ENCODE data around the gene P3H1. TPM values are rescaled to one million over a fixed set of nuclear protein-coding genes. Genes with fewer than 3 reads are reported as not detected.
"Not testable (repeated sequence)": the region's sequence is repeated elsewhere in the genome, so short reads cannot be mapped to it uniquely, and the experiment has no call there.

Gene P3H1
- total and polyA plus RNA-seq, 9 donors = 22.5 to 47.0 (median 39.4) TPM

DNA sequence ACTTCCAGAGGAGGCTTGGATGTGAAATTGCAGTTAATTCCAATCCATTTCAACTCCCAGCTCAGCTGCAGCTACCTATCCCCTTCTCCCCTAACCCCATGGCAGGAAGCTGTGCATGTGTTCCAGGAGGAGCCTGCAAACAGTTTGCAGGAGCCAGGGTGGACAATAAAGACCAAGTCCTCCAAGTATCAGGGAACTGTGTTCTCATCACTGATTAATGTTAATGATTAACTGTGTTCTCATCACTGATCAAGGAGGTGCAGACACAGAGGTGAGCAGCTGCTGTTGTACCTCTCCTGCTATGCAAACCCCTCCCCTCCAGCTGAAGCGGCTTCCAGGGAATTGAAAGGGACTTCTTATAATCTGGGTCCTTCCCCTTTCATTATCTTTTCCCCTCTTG is 46.0 kb downstream of the P3H1 start:
- intact Hi-C loops (cut with DNase I) = no loop called here
- no peaks in the 10 kb centered on the region for H3K9me3 ChIP-seq
- 94 to 97% (median 96%) methylated on average over 1 of the region's 1 CpG for WGBS, 3 donors
- H3K36me3 ChIP-seq = no peaks in the 10 kb centered on the region
- no peaks in the 10 kb centered on the region for H3K27me3 ChIP-seq
- H3K4me3 ChIP-seq = no peak overlapping the region
- TF ChIP-seq, protein P1, sequence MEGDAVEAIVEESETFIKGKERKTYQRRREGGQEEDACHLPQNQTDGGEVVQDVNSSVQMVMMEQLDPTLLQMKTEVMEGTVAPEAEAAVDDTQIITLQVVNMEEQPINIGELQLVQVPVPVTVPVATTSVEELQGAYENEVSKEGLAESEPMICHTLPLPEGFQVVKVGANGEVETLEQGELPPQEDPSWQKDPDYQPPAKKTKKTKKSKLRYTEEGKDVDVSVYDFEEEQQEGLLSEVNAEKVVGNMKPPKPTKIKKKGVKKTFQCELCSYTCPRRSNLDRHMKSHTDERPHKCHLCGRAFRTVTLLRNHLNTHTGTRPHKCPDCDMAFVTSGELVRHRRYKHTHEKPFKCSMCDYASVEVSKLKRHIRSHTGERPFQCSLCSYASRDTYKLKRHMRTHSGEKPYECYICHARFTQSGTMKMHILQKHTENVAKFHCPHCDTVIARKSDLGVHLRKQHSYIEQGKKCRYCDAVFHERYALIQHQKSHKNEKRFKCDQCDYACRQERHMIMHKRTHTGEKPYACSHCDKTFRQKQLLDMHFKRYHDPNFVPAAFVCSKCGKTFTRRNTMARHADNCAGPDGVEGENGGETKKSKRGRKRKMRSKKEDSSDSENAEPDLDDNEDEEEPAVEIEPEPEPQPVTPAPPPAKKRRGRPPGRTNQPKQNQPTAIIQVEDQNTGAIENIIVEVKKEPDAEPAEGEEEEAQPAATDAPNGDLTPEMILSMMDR (IDR thresholded peaks at IDR 0.05) = no peak
- no peak for TF ChIP-seq EP300 (IDR thresholded peaks at IDR 0.05)
- TF ChIP-seq POLR2A (IDR thresholded peaks at IDR 0.05) = no peak
- H3K27ac ChIP-seq = no peak overlapping the region
- no peak for DNase-seq
- no peaks in the 10 kb centered on the region for H3K4me1 ChIP-seq (ENCODE audit: insufficient read depth)

DNA sequence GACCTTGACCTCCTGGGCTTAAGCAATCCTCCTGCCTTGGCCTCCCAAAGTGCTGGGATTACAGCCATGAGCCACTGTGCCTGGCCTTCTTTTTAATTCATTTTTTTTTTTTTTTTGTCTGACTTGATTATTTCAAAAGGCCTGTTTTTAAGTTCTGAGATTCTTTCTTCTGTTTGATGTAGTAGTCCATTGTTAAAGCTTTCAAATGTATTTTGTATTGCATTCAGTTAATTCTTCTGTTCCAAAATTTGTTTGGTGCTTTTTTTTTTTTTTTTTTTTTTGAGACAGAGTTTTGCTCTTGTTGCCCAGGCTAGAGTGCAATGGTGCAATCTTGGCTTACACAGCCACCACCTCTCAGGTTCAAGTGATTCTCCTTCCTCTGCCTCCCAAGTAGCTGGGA is 52.4 kb downstream of the P3H1 start:
- H3K27me3 ChIP-seq; DNase-seq; H3K4me1 ChIP-seq (ENCODE audit: insufficient read depth); H3K36me3 ChIP-seq; H3K9me3 ChIP-seq; H3K4me3 ChIP-seq; intact Hi-C loops (cut with DNase I); H3K27ac ChIP-seq: not testable (repeated sequence)

DNA sequence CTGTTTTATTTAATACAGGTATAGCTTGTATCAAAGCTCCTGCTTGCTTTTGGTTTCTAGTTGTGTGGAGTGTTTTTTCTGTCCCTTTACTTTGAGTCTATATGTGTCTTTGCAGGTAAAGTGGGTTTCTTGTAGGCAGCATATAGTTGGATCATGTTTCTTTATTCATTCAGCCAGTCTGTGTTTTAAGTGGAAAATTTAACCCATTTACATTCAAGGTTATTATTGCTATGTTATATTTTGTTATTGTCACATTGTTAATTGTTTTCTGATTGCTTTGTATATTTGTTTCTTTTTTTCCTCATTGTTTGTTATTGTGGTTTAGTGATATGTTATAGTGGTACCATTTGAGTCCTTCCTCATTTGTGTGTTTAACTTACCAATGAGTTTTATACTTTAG is 53.5 kb downstream of the P3H1 start:
- H3K4me1 ChIP-seq (ENCODE audit: insufficient read depth) = no peaks in the 10 kb centered on the region
- H3K4me3 ChIP-seq = no peak overlapping the region
- no peak for TF ChIP-seq EP300 (IDR thresholded peaks at IDR 0.05)
- no peak for TF ChIP-seq POLR2A (IDR thresholded peaks at IDR 0.05)
- TF ChIP-seq, protein P1 (IDR thresholded peaks at IDR 0.05) = no peak
- H3K27ac ChIP-seq = no peak overlapping the region
- peaks cover 0 to 4% of the 10 kb centered on the region in 2 donors for H3K9me3 ChIP-seq
- intact Hi-C loops (cut with DNase I) = no loop called here
- H3K27me3 ChIP-seq = no peaks in the 10 kb centered on the region
- no peak for DNase-seq
- H3K36me3 ChIP-seq = no peaks in the 10 kb centered on the region

DNA sequence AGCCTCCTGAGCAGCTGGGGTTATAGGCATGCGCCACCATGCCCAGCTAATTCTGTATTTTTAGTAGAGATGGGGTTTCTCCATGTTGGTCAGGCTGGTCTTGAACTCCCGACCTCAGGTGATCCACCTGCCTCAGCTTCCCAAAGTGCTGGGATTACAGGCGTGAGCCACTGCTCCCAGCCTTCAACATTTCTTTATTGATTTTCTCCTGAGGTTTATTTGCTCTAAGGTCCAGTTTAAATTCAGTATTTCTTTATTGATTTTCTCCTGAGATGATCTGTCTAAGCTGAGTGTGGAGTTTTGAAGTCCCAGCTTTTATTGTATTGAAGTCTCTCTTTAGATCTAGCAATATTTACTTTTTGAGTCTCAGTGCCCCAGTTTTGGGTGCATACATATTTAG is 54.0 kb downstream of the P3H1 start:
- intact Hi-C loops (cut with DNase I); H3K9me3 ChIP-seq; H3K27me3 ChIP-seq; H3K4me3 ChIP-seq; H3K4me1 ChIP-seq (ENCODE audit: insufficient read depth); DNase-seq; H3K27ac ChIP-seq; H3K36me3 ChIP-seq: not testable (repeated sequence)
- WGBS, 3 donors = 97 to 100% (median 98%) methylated on average over 3 of the region's 3 CpGs

GRCh38 chr1:42703888-42704464 is 62.9 kb downstream of the P3H1 start:
- no peak for DNase-seq
- H3K9me3 ChIP-seq = no peaks in the 10 kb centered on the region
- H3K27ac ChIP-seq = no peak overlapping the region
- intact Hi-C loops (cut with DNase I) = no loop called here
- H3K27me3 ChIP-seq = no peaks in the 10 kb centered on the region
- TF ChIP-seq POLR2A (IDR thresholded peaks at IDR 0.05) (no peak), EP300 (IDR thresholded peaks at IDR 0.05) (no peak)
- TF ChIP-seq, protein P1 (IDR thresholded peaks at IDR 0.05) = no peak
- H3K36me3 ChIP-seq = no peaks in the 10 kb centered on the region
- no peaks in the 10 kb centered on the region for H3K4me1 ChIP-seq (ENCODE audit: insufficient read depth)
- 93 to 95% (median 94%) methylated on average over 7 of the region's 7 CpGs for WGBS, 3 donors
- H3K4me3 ChIP-seq = no peak overlapping the region

DNA sequence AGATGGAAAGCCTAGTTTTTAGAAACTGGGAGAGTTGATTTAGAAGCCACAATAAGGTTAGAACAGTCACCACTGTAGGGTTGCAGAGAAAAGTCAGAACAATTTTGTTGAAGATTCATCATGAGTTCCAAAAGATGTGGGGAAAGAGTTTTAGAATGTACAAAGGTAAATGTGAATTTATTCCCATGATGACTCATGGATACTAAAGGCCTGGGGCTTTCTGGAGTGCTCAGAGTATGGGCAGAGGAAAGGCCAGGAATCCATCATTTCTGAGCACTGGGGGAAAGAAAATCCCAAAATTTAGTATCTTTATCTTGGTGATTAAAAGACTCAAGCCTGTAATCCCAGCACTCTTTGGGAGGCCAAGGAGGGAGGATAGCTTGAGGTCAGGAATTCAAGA is 66.8 kb downstream of the P3H1 start:
- no peak overlapping the region for H3K27ac ChIP-seq
- H3K4me1 ChIP-seq (ENCODE audit: insufficient read depth) = no peaks in the 10 kb centered on the region
- TF ChIP-seq EP300 (IDR thresholded peaks at IDR 0.05) = no peak
- no peak for TF ChIP-seq POLR2A (IDR thresholded peaks at IDR 0.05)
- TF ChIP-seq, protein P1 (IDR thresholded peaks at IDR 0.05) = no peak
- H3K27me3 ChIP-seq = no peaks in the 10 kb centered on the region
- H3K4me3 ChIP-seq = no peak overlapping the region
- intact Hi-C loops (cut with DNase I) = no loop called here
- no peaks in the 10 kb centered on the region for H3K9me3 ChIP-seq
- peaks cover 3% of the 10 kb centered on the region for H3K36me3 ChIP-seq
- no peak for DNase-seq

Measured in ovary (tissue), 9 donors.